K562 (cell line): ENCODE measurements around the gene TARS2. TPM values are rescaled to one million over a fixed set of nuclear protein-coding genes. Genes with fewer than 3 reads are reported as not detected.

Source experiments
- ATAC-seq: fragments of 200-7000 bp; cut with Tn5 transposase; 3 replicates; pipeline ENCODE4 v1.9.1; 2020; ENCODE audit warnings: moderate library complexity
- BruUV-seq: library from RNA; stranded (reverse); fragments of 400-500 nt; replicated peaks from 2 replicates; lab custom pipeline; 2021; lab: Mats Ljungman, UMichigan
- CTCF ChIA-PET: fragments of 300-600 bp; formaldehyde crosslinking; extraction: SDS; loops from one replicate; lab custom pipeline; 2021; ENCODE audit warnings: low intra/inter-chr PET ratio; lab: Yijun Ruan, JAX
- POLR2A ChIA-PET: fragments of 300-600, 350-650 bp; sonication (Branson Sonifier 250); formaldehyde crosslinking; extraction: SDS; loops from one replicate; lab custom pipeline; 2021; ENCODE audit warnings: antibody characterized with exemption, inconsistent platforms; lab: Yijun Ruan, JAX
- DNase-seq, 4 experiments: peaks; one replicate each; pipeline versions ENCODE4 v3.0.0 to v3.0.0-alpha.2; 2011 to 2018; ENCODE audit warnings: low spot score in 3 of 4, mixed read lengths in 3 of 4; ENCODE audit errors: extremely low read depth in 1 of 4
- FAIRE-seq: peaks from 2 replicates; lab custom pipeline; 2011; peaks lifted over from hg19 to GRCh38; lab: Jason Lieb, UNC
- H2AFZ ChIP-seq: 2 replicates; pipeline ENCODE4 v1.6.0; 2011; ENCODE audit warnings: low read depth, low read length, control low read depth, inconsistent platforms
- H3K27ac ChIP-seq: fragments of 200-600 bp; 3 replicates; pipeline ENCODE4 v1.8.0; 2011; ENCODE audit warnings: low read depth, mild to moderate bottlenecking, control low read depth, inconsistent platforms, low read length, moderate library complexity, mixed read lengths; ENCODE audit errors: extremely low read depth
- H3K27me3 ChIP-seq, 2 experiments: fragments of 300-600 bp in 1 of 2; 2 replicates in 1 of 2; 3 replicates in 1 of 2; pipeline versions ENCODE4 v1.6.0 to v1.8.0; 2011; ENCODE audit warnings: inconsistent platforms in 2 of 2, low read length in 2 of 2, mild to moderate bottlenecking in 1 of 2, mixed read lengths in 1 of 2, moderate library complexity in 1 of 2; ENCODE audit not compliant: control insufficient read depth in 2 of 2, insufficient read depth in 2 of 2
- H3K36me3 ChIP-seq: fragments of 300-600 bp; 3 replicates; pipeline ENCODE4 v1.8.0; 2011; ENCODE audit warnings: mild to moderate bottlenecking, low read length, inconsistent platforms; ENCODE audit not compliant: control insufficient read depth, insufficient read depth
- H3K4me1 ChIP-seq, 2 experiments: fragments of 200-600 bp in 1 of 2; replicated peaks in 1 of 2; 2 replicates in 1 of 2; 3 replicates in 1 of 2; pipeline versions ENCODE4 v1.5.1 to v1.8.0; 2011; ENCODE audit warnings: inconsistent platforms in 2 of 2, low read length in 2 of 2, mild to moderate bottlenecking in 1 of 2, mixed read lengths in 1 of 2, moderate library complexity in 1 of 2; ENCODE audit not compliant: control insufficient read depth in 2 of 2, insufficient read depth in 2 of 2
- H3K4me2 ChIP-seq: 2 replicates; pipeline ENCODE4 v1.6.1; 2011; ENCODE audit warnings: low read length, control low read depth, inconsistent platforms, mixed read lengths; ENCODE audit not compliant: insufficient read depth
- H3K4me3 ChIP-seq: fragments of 200-600 bp; sonication (generic), shearing (Covaris generic); 2 replicates; pipeline ENCODE4 v1.5.1; 2016; ENCODE audit warnings: control low read depth, inconsistent platforms
- H3K79me2 ChIP-seq: fragments of 200-600 bp; 3 replicates; pipeline ENCODE4 v1.8.0; 2011; ENCODE audit warnings: low read length, inconsistent platforms; ENCODE audit not compliant: control insufficient read depth, insufficient read depth
- H3K9ac ChIP-seq, 2 experiments: 2 replicates each; pipeline versions ENCODE4 v1.6.0 to v1.6.1; 2011; ENCODE audit warnings: low read depth in 2 of 2, low read length in 2 of 2, control low read depth in 1 of 2, inconsistent platforms in 1 of 2, mild to moderate bottlenecking in 1 of 2, mixed read lengths in 1 of 2; ENCODE audit not compliant: insufficient read depth in 1 of 2
- H3K9me1 ChIP-seq: one replicate; pipeline ENCODE4 v1.6.0; 2011; ENCODE audit warnings: inconsistent platforms, mild to moderate bottlenecking, low read length, moderate library complexity; ENCODE audit not compliant: control insufficient read depth, insufficient read depth
- H3K9me3 ChIP-seq: replicated peaks from 2 replicates; pipeline ENCODE4 v1.5.1; 2011; ENCODE audit warnings: low read depth, low read length, inconsistent platforms; ENCODE audit not compliant: control insufficient read depth, insufficient read depth
- H4K20me1 ChIP-seq: replicated peaks from 2 replicates; pipeline ENCODE4 v1.6.1; 2011; ENCODE audit warnings: low read length, inconsistent platforms, mixed read lengths; ENCODE audit not compliant: control insufficient read depth, insufficient read depth
- CBX5 ChIP-seq: IDR thresholded peaks from 2 replicates; pipeline ENCODE4 v1.6.1; 2014; ENCODE audit warnings: low read depth, borderline replicate concordance
- ELF2 ChIP-seq: fragments of 250-450 bp; sonication (Bioruptor Pico); IDR thresholded peaks from 2 replicates; pipeline ENCODE4 v1.5.0; 2021; ENCODE audit warnings: mild to moderate bottlenecking
- ESRRA ChIP-seq: fragments of 450-650 bp; IDR thresholded peaks from 2 replicates; pipeline ENCODE4 v1.6.1; 2014; ENCODE audit warnings: low read depth, mild to moderate bottlenecking, moderate library complexity, borderline replicate concordance
- GTF2A2 ChIP-seq: IDR thresholded peaks from 2 replicates; pipeline ENCODE4 v1.6.1; 2016; ENCODE audit warnings: mild to moderate bottlenecking, missing genetic modification characterization, missing compliant biosample characterization
- HMG20B ChIP-seq: fragments of 250-450 bp; sonication (Bioruptor Pico); IDR thresholded peaks from 2 replicates; pipeline ENCODE4 v1.5.0; 2021; ENCODE audit warnings: mild to moderate bottlenecking
- HSF4 ChIP-seq: fragments of 250-450 bp; sonication (Bioruptor Pico); IDR thresholded peaks from 2 replicates; pipeline ENCODE4 v2.1.2; 2022; ENCODE audit warnings: mild to moderate bottlenecking, moderate library complexity, borderline replicate concordance
- KDM1A ChIP-seq, 2 experiments: fragments of 450-650 bp; IDR thresholded peaks; 2 replicates each; pipeline ENCODE4 v1.6.1; 2016; ENCODE audit warnings: mild to moderate bottlenecking in 2 of 2
- NFXL1 ChIP-seq: fragments of 450-650 bp; formaldehyde crosslinking; IDR thresholded peaks from 2 replicates; pipeline ENCODE4 v1.4.0; 2021; ENCODE audit warnings: mild to moderate bottlenecking
- PHTF2 ChIP-seq: fragments of 250-450 bp; sonication (Bioruptor Pico); IDR thresholded peaks from 2 replicates; pipeline ENCODE4 v1.5.0; 2021; ENCODE audit warnings: mild to moderate bottlenecking
- ZBTB5 ChIP-seq: fragments of 450-650 bp; IDR thresholded peaks from 2 replicates; pipeline ENCODE4 v1.6.1; 2017; ENCODE audit warnings: antibody characterized with exemption
- ZC3H4 ChIP-seq: sonication (generic); formaldehyde crosslinking; IDR thresholded peaks from 2 replicates; pipeline ENCODE4 v1.9.0; 2021; ENCODE audit warnings: missing genetic modification reagents, borderline replicate concordance
- ZNF143 ChIP-seq: sonication (generic); formaldehyde crosslinking; IDR thresholded peaks from 2 replicates; pipeline ENCODE4 v1.9.0; 2022; ENCODE audit warnings: mild to moderate bottlenecking, missing genetic modification reagents
- ZNF584 ChIP-seq: fragments of 200-800 bp; sonication (Bioruptor generic); IDR thresholded peaks from 2 replicates; pipeline ENCODE4 v1.6.1; 2016; ENCODE audit warnings: low read depth, mild to moderate bottlenecking, missing genetic modification characterization, missing compliant biosample characterization
- ZNF589 ChIP-seq: fragments of 200-800 bp; sonication (Bioruptor generic); IDR thresholded peaks from 2 replicates; pipeline ENCODE4 v1.6.1; 2016; ENCODE audit warnings: low read depth, missing genetic modification characterization, missing compliant biosample characterization
- in situ Hi-C: fragments of 300-500 bp; cut with MboI; formaldehyde crosslinking; loops from 4 replicates; pipeline ENCODE4 v1.15.0; 2018; ENCODE audit warnings: inconsistent platforms, mixed read lengths
- intact Hi-C: fragments of 100-400 bp; cut with micrococcal nuclease; formaldehyde crosslinking; loops from 2 replicates; pipeline ENCODE4 v1.14.2; 2022
- polyA plus RNA-seq, 8 experiments: library from polyadenylated mRNA; depleted of rRNA in 4 of 8; stranded (reverse) in 5 of 8; unstranded in 3 of 8; fragments of >200 nt; fragmentation: Nextera tagmentation in 2 of 8; fragmentation: Illumina TruSeq in 1 of 8; extraction: Ambion mirVana in 2 of 8; extraction: Trizol in 1 of 8; gene quantifications; 2 replicates each; pipeline versions ENCODE4 v1.2.1 to v1.2.3, GENCODE V29; 2011 to 2014; ENCODE audit warnings: inconsistent platforms in 1 of 8, missing spikeins in 1 of 8
- total RNA-seq, 7 experiments: library from RNA; depleted of rRNA in 6 of 7; stranded (reverse); fragments of >200 nt in 6 of 7; fragmentation: Illumina TruSeq in 2 of 7; extraction: Trizol in 2 of 7; gene quantifications; 2 replicates each; pipeline versions ENCODE4 v1.2.1 to v1.2.3, GENCODE V29; 2011 to 2021; ENCODE audit warnings: low replicate concordance in 1 of 7

TARS2 gene
- total and polyA plus RNA-seq, 9 of the 15 experiments (the other 6 are each of a cell fraction or from before 2014, with no cell fraction given), result 17.0 to 64.2 (median 39.4) TPM

DNA sequence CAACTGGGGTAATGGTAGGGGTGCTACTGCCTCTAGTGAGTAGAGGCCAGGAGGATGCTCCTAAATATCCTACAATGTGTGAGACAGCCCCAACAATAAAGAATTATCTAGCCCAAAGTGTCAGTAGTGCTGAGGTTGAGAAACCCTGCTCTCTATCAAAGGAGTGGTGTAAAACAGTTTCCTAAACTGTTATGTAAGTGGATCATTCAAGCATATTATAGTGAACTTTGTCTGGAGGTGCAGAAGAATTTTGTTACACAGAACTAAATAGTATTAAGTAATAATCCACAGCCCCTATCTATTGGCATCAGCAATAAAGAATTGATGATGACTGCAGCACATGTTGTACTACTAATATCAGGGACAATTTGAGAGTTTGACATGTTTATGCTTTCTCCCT lies 20.3 kb upstream of the TARS2 start:
- H4K20me1 ChIP-seq, result no peaks in the 10 kb centered on the region
- FAIRE-seq, result no peak
- H3K4me3 ChIP-seq, result no peak overlapping the region
- H2AFZ ChIP-seq, result no peak overlapping the region
- H3K79me2 ChIP-seq, result no peaks in the 10 kb centered on the region
- H3K9me3 ChIP-seq, result no peaks in the 10 kb centered on the region
- H3K9ac ChIP-seq, result no peak overlapping the region
- BruUV-seq, result no TSS peak
- CTCF ChIA-PET, result interaction anchor here (1.2 kb wide), 1 partner anchor 49 kb away, joined by 10 read pairs; no protein-coding TSS in a partner anchor
- no peak overlapping the region for H3K27ac ChIP-seq
- intact Hi-C loops, result no loop called here
- H3K4me1 ChIP-seq, result no peaks in the 10 kb centered on the region
- H3K36me3 ChIP-seq, result peaks cover 60% of the 10 kb centered on the region
- no peak for TF ChIP-seq ELF2 (CRISPR knock-in tag)
- TF ChIP-seq HSF4 (CRISPR knock-in tag), result no peak
- no peak for TF ChIP-seq ZNF584
- TF ChIP-seq ZNF589, result no peak
- TF ChIP-seq HMG20B, result no peak
- TF ChIP-seq PHTF2 (CRISPR knock-in tag), result no peak
- no peak for TF ChIP-seq ZBTB5
- TF ChIP-seq ESRRA, result no peak
- TF ChIP-seq CBX5, result no peak
- TF ChIP-seq KDM1A (IDR thresholded peaks at IDR 0.05), result no peak
- TF ChIP-seq ZC3H4 (CRISPR knock-in tag), result no peak
- TF ChIP-seq NFXL1 (CRISPR knock-in tag), result no peak
- TF ChIP-seq ZNF143, result no peak
- no peak for TF ChIP-seq GTF2A2 (tag)
- TF ChIP-seq, all 486 proteins: peak for 0
- POLR2A ChIA-PET, result no interaction called here
- ATAC-seq (no peak), DNase-seq (no peak)
- in situ Hi-C loops, result no loop called here
- Histone ChIP-seq H3K27me3 (no peaks in the 10 kb centered on the region), H3K9me1 (no peaks in the 10 kb centered on the region), H3K4me2 (no peak overlapping the region)
